T-helper 22 cell (primary cell): ENCODE measurements around the gene ALDH1B1.
"Not testable (repeated sequence)": the region's sequence is repeated elsewhere in the genome, so short reads cannot be mapped to it uniquely, and the experiment has no call there.

ENCODE experiments used
- DNase-seq: peaks from one replicate; pipeline ENCODE4 v3.0.0-alpha.2; 2020; ENCODE audit warnings: low read depth

Gene ALDH1B1

GRCh38 chr9:38387066-38387465 is 5.4 kb upstream of the ALDH1B1 start:
- DNase-seq: no peak

DNA sequence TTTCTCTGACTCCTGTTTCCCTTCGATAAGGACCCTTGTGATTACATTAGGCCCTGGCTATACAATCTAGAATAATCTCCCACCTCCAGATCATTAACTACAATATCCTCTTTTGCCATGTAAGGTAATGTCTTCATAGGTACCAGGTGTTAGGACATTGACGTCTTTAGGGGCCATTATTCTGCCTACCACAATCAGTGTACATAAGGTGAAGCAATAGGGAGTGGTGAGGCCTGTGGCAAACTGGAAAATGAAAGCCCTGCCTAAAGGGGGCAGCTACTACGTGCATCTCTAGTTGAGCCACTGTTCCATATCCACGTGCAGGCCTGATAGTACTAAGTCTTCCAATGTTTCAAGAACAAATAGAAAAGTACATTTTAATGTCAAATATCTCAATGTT is 4.8 kb upstream of the ALDH1B1 start:
- no peak for DNase-seq

GRCh38 chr9:38388283-38389223 is 3.9 kb upstream of the ALDH1B1 start:
- DNase-seq: no peak

DNA sequence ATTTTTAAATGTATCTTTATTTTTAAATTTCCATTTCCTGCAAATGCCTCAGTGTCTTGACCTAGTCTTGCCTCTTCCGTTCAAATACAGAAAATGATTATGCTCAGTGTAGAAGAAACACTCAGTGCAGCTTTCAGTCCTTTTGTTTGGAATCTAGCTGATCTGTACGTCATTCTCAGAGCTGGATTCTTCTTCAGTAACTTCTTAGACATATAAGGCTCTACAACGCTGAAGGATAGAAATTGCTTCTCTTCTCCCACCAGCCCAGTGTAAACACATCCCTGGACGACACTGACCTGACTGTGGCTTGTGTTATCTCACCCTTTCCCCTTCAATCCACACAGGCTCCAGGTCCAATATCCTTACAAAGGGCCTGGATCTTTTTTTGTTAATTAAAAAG is 3.2 kb upstream of the ALDH1B1 start:
- no peak for DNase-seq

DNA sequence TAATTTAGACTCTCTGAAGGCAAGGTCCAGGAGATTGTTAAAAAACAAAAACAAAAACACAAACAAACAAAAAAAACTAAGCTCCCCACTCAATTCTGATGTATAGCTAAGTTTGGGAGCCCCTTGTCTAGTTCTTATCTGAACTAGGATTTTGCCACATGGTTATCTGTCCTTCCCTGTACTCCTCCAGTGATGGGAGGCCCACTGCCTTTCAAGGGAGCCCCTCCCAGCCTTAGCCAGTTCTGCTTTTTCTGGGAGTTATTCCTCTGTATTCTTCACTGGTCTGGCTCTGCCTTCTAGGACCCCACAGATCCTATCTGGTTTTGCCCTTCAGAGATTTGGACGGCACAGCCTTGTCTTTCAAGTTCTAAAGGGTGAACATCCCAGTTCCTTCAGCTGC is 2.1 kb upstream of the ALDH1B1 start:
- DNase-seq: no peak

- DNase-seq: no peak
Measured at GRCh38 chr9:38390851-38391250, 1.7 kb upstream of the ALDH1B1 start.

GRCh38 chr9:38391278-38392118 is 1.0 kb upstream of the ALDH1B1 start:
- no peak for DNase-seq

DNA sequence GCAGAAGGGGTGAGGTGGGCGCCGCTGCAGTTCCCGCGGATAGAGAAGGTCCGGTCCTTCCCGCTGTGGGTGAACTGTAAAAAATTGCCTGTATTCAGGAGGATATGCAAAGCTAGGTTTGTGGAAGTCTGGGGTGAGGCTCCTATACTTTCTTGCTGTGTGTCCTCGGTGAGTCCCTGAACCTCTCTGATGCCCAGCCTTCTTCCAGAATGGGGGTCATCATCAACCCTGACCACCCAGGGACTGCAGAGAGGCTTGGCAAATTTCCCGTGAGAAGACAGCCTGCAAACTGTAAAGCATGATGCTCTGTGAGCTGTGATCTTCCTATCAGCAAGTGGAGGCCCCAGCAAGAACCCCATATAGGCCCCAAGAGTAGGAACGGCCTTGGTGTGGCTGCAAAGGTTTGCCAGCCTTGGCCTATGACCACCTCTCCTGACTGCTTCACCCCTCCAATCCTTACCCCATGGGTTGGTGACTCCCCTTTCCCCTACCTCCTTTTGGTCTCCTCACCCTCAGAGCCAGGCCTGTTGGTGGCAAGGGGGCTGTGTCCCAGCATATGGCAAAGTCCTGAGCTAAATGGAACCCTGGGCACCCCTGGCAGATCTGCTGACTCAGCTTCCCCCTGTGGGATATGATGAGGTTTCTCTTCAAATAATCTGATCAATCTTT is 760 bp downstream of the ALDH1B1 start:
- DNase-seq: no peak

- no peak for DNase-seq
Measured at GRCh38 chr9:38394416-38394815, 1.9 kb downstream of the ALDH1B1 start.

- DNase-seq: no peak
Measured at GRCh38 chr9:38395653-38396370, 3.3 kb downstream of the ALDH1B1 start.

DNA sequence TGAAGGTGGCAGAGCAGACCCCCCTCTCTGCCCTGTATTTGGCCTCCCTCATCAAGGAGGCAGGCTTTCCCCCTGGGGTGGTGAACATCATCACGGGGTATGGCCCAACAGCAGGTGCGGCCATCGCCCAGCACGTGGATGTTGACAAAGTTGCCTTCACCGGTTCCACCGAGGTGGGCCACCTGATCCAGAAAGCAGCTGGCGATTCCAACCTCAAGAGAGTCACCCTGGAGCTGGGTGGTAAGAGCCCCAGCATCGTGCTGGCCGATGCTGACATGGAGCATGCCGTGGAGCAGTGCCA is 3.8 kb downstream of the ALDH1B1 start:
- no peak for DNase-seq

DNA sequence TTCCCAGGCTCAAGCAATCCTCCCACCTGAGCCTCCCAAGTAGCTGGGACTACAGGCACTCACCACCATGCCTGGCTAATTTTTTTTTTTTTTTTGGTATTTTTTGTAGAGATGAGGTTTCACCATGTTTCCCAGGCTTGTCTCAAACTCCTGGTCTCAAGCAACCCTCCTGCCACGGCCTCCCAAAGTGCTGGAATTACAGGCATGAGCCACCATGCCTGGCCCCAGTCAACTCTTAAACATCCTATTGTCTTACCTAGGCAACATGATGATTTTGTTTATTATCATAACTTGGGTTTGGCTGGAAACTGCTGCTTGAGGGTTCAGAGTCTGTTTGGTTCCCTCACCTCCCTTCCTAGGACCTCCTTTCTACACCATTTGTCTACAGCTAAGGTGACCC is 6.7 kb downstream of the ALDH1B1 start:
- not testable (repeated sequence) for DNase-seq

- DNase-seq: no peak
Measured at GRCh38 chr9:38401994-38402393, 9.5 kb downstream of the ALDH1B1 start.

GRCh38 chr9:38404314-38404713 is 11.8 kb downstream of the ALDH1B1 start:
- no peak for DNase-seq

DNA sequence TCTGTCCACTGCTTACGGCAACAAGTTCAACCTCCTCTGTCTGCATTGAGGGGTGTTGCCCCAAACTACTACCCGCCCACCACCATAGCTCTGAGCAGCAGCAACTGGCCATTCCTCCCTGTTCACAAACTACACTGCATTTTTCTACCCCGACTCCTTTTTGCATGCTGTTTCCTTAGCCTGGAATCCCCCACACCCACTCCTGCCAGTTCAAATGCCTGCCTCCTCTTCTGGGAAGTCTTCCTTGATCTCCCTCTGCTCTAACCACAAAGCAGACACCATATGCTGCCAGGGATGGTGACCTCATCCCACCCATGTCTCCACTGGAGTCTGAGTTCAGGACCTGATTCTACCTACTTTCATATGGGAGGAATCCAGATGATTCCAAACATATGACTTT is 13.3 kb downstream of the ALDH1B1 start:
- no peak for DNase-seq

DNA sequence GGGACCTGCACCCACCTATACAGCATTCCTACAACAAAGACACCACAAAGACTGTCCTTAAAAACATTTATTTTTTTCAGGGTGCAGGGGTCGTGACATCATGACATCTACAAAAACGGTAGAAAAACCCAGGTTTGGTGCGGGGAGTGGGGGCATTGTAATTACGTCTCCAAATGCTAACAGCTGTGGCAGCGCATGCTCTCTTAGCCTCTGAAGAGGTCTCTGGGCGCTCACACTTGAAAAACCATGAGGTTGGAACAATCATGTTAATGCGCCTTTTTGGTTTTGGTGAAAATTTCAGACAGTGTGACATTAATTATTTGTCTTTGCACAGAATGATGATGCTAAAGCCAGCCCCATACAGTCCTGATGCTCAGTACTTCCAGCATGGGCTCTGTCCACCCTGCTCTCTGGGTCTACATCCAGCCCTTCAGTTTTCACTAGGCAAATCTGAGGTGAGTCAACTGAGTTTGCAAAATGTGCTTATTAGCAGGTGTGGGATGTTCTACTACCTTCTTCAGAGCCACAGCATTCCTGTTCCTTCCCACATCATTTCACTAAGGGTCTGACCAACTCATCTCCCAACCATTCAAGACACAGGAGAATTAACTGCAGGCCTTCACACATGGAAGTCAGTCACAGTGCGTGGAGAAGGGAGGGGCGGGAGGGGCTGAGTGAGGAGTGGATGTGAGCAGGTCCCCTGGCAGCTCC is 14.1 kb downstream of the ALDH1B1 start:
- DNase-seq: no peak

DNA sequence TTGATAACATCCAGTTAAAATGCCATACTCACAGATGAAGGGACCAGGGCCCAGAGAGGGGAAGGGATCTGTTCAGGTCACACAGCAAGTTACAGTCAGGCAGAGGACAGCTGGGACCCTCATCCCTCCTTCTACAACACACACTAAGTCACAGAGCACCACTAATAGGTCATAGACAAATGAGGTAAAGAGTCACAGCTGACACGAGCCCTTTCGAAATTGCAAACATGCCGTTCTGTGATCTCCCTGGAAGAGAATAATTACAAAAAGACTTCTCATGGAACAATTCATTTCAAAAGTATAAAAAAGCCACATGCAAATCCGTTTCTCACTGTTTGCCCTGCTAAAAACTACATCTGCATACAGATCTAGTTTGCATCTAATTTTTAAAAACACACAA is 16.2 kb downstream of the ALDH1B1 start:
- DNase-seq: no peak

GRCh38 chr9:38412751-38413150 is 20.2 kb downstream of the ALDH1B1 start:
- DNase-seq: no peak

DNA sequence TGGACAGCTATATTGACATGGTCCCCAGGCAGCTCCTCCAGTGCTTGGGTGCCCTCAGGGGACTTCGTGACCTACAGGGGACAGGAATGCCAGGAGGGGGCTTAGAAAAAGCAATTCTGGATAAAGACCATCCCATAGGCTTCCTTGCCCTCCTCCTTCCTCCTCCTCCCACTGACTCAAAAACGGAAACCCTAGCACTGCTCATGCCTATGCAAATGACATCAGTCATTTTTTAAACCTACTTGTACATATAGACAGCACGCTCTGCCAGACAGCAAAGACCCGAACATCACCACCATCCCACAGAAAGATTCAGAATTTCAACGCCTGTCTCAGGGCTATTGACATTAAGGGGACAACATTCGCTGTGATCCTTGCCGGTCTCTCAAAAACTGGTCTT is 20.8 kb downstream of the ALDH1B1 start:
- no peak for DNase-seq

- DNase-seq: no peak
Measured at GRCh38 chr9:38414040-38414723, 21.7 kb downstream of the ALDH1B1 start.

DNA sequence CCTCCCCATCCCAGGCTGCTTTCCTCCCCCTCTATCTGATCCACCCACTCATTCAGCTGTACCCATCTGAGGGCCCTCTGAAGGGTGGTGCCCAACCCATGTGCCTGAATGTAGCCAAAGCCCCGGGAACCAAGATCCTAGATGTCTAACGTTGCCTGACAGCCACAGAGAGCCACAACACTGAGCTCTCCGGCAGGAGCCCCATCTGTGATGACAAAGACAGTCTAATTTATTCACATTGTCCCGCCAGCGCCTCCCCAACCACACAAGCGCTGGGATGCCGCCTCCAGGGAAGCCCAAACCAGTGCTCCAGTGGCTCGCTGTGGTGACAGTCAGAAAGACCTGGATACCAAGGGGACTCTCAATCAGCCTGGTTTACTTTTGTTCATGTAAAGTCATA is 23.4 kb downstream of the ALDH1B1 start:
- no peak for DNase-seq
